HUDEP-2 (cell line): Measurements from ENCODE around the gene XRCC4.
"Not testable (repeated sequence)": the region's sequence is repeated elsewhere in the genome, so short reads cannot be mapped to it uniquely, and the experiment has no call there.

ENCODE experiments used
- DNase-seq, 76 experiments: peaks; one replicate each; lab custom pipeline; 2025; ENCODE audit not compliant: unreplicated experiment in 76 of 76; lab: John Stamatoyannopoulos, UW

Gene XRCC4

GRCh38 chr5:83251849-83252248 lies 174.5 kb downstream of the XRCC4 start:
- DNase-seq: no peak

- no peak for DNase-seq
These were observed 176.4 kb downstream of the XRCC4 start for GRCh38 chr5:83253720-83254119.

- DNase-seq: no peak
These were observed 177.9 kb downstream of the XRCC4 start for GRCh38 chr5:83255268-83255667.

- no peak for DNase-seq
These were observed 178.9 kb downstream of the XRCC4 start for GRCh38 chr5:83256091-83256780.

- DNase-seq: not testable (repeated sequence)
These were observed 180.3 kb downstream of the XRCC4 start for GRCh38 chr5:83257684-83258083.

GRCh38 chr5:83265318-83265717 lies 188.0 kb downstream of the XRCC4 start:
- no peak for DNase-seq

- DNase-seq: no peak
These were observed 193.0 kb downstream of the XRCC4 start for GRCh38 chr5:83270311-83270710.

GRCh38 chr5:83277154-83277553 lies 199.8 kb downstream of the XRCC4 start:
- no peak for DNase-seq

GRCh38 chr5:83277953-83278352 lies 200.6 kb downstream of the XRCC4 start:
- DNase-seq: no peak

- DNase-seq: no peak
These were observed 203.8 kb downstream of the XRCC4 start for GRCh38 chr5:83281176-83281575.

GRCh38 chr5:83281658-83282057 lies 204.3 kb downstream of the XRCC4 start:
- DNase-seq: no peak

- DNase-seq: no peak
These were observed 206.4 kb downstream of the XRCC4 start for GRCh38 chr5:83283761-83284160.

GRCh38 chr5:83285661-83286398 lies 208.5 kb downstream of the XRCC4 start:
- no peak for DNase-seq

- no peak for DNase-seq
These were observed 216.9 kb downstream of the XRCC4 start for GRCh38 chr5:83294246-83294645.

GRCh38 chr5:83299353-83299752 lies 222.0 kb downstream of the XRCC4 start:
- no peak for DNase-seq

- peak in 16 of 76 experiments; percentile 0 to 48 (median 14) for DNase-seq
These were observed 229.4 kb downstream of the XRCC4 start for GRCh38 chr5:83306572-83307241.

GRCh38 chr5:83312663-83313062 lies 235.3 kb downstream of the XRCC4 start:
- DNase-seq: no peak

GRCh38 chr5:83313436-83313835 lies 236.1 kb downstream of the XRCC4 start:
- DNase-seq: no peak

- no peak for DNase-seq
These were observed 244.2 kb downstream of the XRCC4 start for GRCh38 chr5:83321483-83322055.

GRCh38 chr5:83322273-83322924 lies 245.1 kb downstream of the XRCC4 start:
- no peak for DNase-seq
